MG63 (cell line): ENCODE data around the gene FSTL5. TPM values are rescaled to one million over a fixed set of nuclear protein-coding genes. Genes with fewer than 3 reads are reported as not detected.

Experiments used
- DNase-seq: peaks from one replicate; pipeline ENCODE4 v3.0.0-alpha.2; 2020
- H3K27me3 ChIP-seq: fragments of 250-450 bp; sonication (Bioruptor Pico); 2 replicates; pipeline ENCODE4 v1.5.1; 2020; ENCODE audit warnings: mild to moderate bottlenecking, moderate library complexity
- H3K36me3 ChIP-seq: fragments of 250-450 bp; sonication (Bioruptor Pico); 2 replicates; pipeline ENCODE4 v1.5.1; 2020; ENCODE audit warnings: mild to moderate bottlenecking, moderate library complexity
- H3K4me3 ChIP-seq: fragments of 250-450 bp; sonication (Bioruptor Pico); 2 replicates; pipeline ENCODE4 v1.5.1; 2020; ENCODE audit warnings: mild to moderate bottlenecking, moderate library complexity
- H3K9me3 ChIP-seq: fragments of 250-450 bp; sonication (Bioruptor Pico); 2 replicates; pipeline ENCODE4 v1.5.1; 2020; ENCODE audit warnings: mild to moderate bottlenecking, moderate library complexity
- total RNA-seq: library from RNA; depleted of rRNA; stranded (reverse); fragments of >200 nt; shearing (Covaris generic); gene quantifications from 2 replicates; pipeline ENCODE4 v1.2.3, GENCODE V29; 2014; ENCODE audit warnings: low replicate concordance

The FSTL5 gene
- total RNA-seq, 1 experiment from 2014 or later: not detected

DNA sequence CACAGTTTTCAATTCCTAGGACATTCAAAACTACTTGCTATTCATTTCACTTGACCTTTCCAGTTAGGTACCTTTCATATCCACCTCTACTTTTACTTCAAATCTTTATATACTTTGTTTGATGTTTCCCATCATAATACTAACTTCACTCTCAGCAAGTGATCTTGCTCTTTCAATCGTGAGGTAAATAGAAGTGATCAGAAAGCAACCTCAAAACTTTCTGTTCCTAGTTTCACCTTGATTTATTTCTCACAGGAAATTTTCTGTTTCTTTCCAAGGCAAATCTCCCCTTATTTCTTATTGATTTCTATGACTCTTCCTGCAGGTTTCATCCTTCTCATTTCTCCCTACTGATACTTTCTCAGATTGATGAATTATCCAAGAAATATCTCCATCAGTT is 623.5 kb downstream of the FSTL5 start:
- H3K4me3 ChIP-seq: no peak overlapping the region
- DNase-seq: no peak
- no peaks in the 10 kb centered on the region for H3K27me3 ChIP-seq
- no peaks in the 10 kb centered on the region for H3K36me3 ChIP-seq
- H3K9me3 ChIP-seq: no peaks in the 10 kb centered on the region

DNA sequence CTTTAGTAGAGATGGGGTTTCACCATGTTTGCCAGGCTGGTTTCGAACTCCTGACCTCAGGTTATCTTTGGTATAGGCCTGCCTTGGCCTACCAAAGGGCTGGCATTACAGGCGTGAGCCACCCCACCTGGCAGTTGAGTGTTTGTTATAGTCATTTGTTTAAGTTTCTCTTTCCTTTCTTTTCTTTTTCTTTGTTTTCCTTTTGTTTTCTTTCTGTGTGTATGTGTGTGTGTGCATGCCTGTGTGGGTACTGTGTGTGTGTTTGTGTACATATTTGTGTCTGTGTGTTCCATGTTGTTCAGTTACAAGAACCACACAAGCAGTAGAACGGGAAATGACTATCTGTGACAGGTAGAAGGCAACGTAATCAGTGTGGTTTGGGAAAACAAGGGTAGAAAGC is 624.9 kb downstream of the FSTL5 start:
- no peaks in the 10 kb centered on the region for H3K36me3 ChIP-seq
- H3K4me3 ChIP-seq: no peak overlapping the region
- no peaks in the 10 kb centered on the region for H3K27me3 ChIP-seq
- H3K9me3 ChIP-seq: no peaks in the 10 kb centered on the region
- DNase-seq: no peak

DNA sequence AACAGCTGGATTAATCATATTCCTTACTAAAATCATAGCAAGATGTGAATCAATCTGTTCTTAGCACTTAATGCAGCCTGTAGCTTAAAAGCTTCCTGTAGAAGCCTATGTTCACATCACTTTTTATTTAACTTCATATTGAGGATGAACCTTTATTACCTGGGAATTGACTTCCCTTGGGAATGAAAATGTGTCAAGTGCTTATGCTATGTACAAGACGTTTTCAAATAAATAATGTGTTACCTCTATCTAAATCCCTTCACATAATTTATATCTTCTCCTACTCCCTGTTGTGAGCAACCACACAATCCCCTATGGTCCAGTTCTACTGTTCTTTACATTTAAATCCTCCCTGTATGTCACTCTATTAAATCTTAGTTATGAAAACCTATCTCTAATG is 633.1 kb downstream of the FSTL5 start:
- H3K9me3 ChIP-seq: no peaks in the 10 kb centered on the region
- no peaks in the 10 kb centered on the region for H3K27me3 ChIP-seq
- no peaks in the 10 kb centered on the region for H3K36me3 ChIP-seq
- no peak for DNase-seq
- no peak overlapping the region for H3K4me3 ChIP-seq

DNA sequence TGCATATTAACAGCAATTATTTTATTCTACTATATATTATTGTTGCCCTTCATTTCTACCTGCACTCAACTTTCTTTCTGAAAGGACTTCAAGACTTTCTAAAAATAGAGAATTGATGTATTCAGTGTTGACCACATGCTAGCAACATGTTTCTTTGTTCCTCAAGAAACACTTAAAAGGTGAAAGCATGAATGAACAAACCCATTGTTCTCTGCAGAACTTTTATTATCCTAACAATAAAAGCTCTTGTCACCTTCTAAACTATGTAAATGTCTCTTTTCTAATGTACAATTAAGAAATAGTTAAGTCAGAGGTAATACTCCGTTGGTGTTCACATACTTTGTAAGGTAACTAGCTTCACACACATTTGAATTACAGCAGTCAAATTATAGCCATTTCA is 638.7 kb downstream of the FSTL5 start:
- DNase-seq: no peak
- Histone ChIP-seq H3K36me3 (no peaks in the 10 kb centered on the region), H3K4me3 (no peak overlapping the region), H3K27me3 (no peaks in the 10 kb centered on the region), H3K9me3 (no peaks in the 10 kb centered on the region)

DNA sequence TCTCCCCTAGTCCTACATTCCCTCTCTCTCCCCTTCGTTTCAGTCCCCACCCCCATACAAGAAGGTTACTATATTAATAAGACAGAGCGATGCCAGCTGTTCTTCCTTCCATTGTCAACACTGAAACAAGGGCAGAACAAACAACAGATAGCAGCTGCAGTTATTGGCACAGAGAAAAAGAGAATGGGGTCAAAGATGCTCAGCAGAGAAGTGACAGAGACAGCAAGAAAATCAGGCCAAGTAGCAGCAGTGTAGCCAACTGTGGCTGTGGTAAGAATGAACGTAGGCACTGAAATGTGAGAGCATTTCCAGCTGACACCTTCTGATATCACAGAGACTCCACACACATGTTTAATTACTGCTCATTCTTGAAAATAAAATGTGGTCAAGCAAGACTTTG is 641.8 kb downstream of the FSTL5 start:
- H3K4me3 ChIP-seq: no peak overlapping the region
- H3K9me3 ChIP-seq: no peaks in the 10 kb centered on the region
- H3K27me3 ChIP-seq: no peaks in the 10 kb centered on the region
- no peaks in the 10 kb centered on the region for H3K36me3 ChIP-seq
- no peak for DNase-seq

DNA sequence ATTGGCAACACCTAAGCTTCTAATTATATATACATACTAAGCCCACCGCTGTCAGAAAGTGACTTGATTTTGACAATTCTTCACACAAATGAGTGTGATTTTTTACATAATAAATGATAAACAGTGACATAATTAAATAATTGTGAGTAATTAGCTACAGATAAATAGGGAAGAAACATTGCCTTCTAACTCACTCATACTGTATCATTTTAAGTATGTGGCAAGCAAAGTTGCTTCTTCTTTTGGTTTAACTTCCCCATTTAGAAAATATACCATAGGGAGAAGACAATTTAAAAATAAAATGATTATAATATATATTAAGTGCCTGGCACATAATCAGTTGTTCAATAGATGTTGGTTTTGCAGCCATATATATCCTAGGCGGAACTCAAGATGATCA is 644.2 kb downstream of the FSTL5 start:
- Histone ChIP-seq H3K4me3 (no peak overlapping the region), H3K9me3 (no peaks in the 10 kb centered on the region), H3K36me3 (no peaks in the 10 kb centered on the region), H3K27me3 (no peaks in the 10 kb centered on the region)
- no peak for DNase-seq

DNA sequence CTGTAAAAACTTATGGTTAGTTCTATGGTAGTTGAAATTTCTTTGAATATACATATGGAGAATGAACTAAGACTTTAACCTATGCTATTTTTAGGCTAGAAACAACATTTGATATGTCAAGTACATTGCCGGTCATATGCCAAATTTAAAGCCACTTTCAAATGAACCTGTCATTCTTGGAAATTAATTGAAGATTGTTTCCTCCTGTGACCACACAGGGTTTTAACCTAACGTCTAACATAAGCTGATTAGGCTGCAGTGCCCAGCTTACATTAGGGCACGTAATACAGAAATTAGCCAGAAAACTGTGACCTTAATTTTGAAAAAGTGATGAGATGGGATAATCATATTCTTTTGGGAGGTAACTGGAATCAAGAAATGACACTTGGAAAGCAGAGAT is 645.9 kb downstream of the FSTL5 start:
- Histone ChIP-seq H3K27me3 (no peaks in the 10 kb centered on the region), H3K4me3 (no peak overlapping the region), H3K36me3 (no peaks in the 10 kb centered on the region), H3K9me3 (no peaks in the 10 kb centered on the region)
- no peak for DNase-seq

DNA sequence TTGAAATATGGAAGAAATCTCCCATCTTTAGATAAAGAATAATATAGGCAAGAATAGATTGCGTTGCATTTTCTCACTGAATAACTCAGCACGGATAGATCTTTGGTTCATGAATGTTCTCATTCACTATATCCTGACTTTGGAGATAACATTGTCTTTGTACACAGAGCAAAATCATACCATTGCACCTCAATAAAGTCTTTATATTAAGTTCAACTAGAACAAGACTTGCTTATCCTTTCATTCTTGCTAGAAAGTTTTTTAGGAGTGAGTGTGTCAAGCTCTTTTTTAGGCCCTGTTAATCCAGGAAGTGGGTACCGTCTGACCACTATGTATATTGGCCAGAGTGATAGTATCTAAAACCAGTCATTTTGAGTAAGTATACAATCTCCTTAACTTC is 658.7 kb downstream of the FSTL5 start:
- no peaks in the 10 kb centered on the region for H3K9me3 ChIP-seq
- H3K4me3 ChIP-seq: no peak overlapping the region
- no peaks in the 10 kb centered on the region for H3K27me3 ChIP-seq
- DNase-seq: no peak
- H3K36me3 ChIP-seq: no peaks in the 10 kb centered on the region

DNA sequence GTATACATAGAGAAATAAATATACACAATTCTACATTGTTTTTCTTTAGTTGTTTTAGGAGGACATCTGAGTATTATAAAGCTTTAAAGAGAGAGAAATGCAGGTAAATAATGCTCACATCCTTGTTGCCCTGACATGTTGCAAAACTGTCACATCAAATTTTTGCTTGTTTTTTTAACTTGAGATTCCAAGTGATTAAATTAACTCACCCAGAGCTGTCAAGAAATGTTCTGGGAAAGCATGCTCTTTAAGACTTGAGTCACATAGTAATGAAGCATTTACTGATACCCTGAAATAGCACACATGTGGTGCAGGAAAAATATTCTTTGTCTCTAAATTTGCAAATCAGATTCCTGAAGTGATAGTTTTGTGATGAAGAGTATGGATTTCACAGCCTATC is 665.6 kb downstream of the FSTL5 start:
- Histone ChIP-seq H3K27me3 (0 out of 2 replicates have a peak, but pooled peaks cover 2% of the 10 kb centered on the region), H3K4me3 (no peak overlapping the region), H3K9me3 (no peaks in the 10 kb centered on the region), H3K36me3 (no peaks in the 10 kb centered on the region)
- DNase-seq: no peak

DNA sequence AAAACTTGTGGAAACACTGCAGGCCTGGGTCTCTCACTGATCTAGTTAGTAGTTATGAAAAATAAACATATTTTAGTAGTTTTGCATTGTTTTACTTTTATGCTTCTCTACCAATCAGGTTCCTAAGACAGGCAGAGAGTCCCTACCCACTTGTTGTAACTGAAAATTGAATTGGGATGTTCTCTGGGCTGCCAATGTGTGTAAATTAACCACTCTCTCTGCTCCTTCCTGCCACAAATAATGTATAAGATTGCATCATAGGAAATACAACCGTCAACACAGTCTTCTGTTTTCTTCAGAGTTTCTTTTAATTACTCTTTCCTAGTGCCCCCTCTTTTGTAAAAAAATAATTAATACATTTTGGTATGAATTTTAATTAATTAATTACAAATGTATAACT is 677.3 kb downstream of the FSTL5 start:
- no peak overlapping the region for H3K4me3 ChIP-seq
- no peaks in the 10 kb centered on the region for H3K9me3 ChIP-seq
- peaks cover 16% of the 10 kb centered on the region for H3K27me3 ChIP-seq
- no peak for DNase-seq
- H3K36me3 ChIP-seq: no peaks in the 10 kb centered on the region

DNA sequence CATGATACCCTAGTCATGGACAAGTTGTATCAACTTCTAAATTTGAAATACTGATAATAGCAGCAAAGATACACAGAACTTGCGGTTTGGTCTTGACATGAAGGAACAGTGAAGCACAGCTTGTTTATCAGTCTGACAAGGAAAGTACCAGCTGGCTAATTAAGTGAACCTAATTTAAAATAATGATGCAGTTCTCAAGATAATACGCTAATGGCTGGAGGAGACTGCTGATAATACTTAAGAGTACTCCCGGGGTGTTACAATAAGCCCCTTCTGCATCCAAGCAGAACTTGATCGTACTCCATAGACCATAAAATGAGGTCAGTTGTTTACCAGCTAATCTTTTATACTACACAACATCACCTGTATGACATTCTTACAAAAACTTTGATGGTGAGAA is 697.5 kb downstream of the FSTL5 start:
- Histone ChIP-seq H3K4me3 (no peak overlapping the region), H3K9me3 (no peaks in the 10 kb centered on the region), H3K27me3 (peaks cover 27% of the 10 kb centered on the region), H3K36me3 (no peaks in the 10 kb centered on the region)
- DNase-seq: no peak

DNA sequence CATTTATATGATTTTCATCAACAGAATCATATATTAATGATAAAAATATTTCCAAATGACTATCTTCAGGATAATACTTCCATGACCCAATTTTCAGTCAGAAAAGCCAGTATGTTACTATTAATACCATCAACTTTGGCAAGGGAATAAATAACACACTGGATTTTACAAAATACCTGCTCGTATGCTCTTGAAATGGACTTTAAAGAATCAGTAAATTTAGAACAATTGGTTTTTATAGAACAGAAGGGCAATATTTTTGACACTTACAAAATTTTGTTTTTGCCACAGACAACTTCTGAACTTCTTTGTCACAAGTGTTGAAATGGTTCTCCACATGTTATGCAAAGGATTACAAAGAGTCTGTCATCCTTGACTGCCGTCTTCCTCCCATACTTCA is 700.4 kb downstream of the FSTL5 start:
- Histone ChIP-seq H3K9me3 (no peaks in the 10 kb centered on the region), H3K27me3 (peaks cover 22% of the 10 kb centered on the region), H3K4me3 (no peak overlapping the region), H3K36me3 (no peaks in the 10 kb centered on the region)
- no peak for DNase-seq

DNA sequence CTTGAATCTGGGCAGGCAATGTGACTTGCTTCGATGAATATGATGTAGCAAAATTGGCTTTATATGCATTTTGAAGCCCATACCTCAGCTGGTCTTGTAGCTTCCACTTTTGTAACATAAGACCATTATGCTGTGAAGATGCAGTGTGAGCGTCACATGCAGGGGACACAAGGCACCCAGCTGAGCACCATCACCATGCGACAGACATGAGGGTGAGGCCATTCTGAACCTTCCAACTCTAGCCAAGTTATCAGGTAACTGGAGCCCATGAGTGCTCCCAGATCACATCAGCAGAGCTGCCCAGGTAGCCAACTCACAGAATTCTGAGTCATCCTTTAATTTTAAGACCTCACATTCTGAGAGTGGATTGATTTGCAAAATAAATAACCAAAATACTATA is 705.9 kb downstream of the FSTL5 start:
- no peak overlapping the region for H3K4me3 ChIP-seq
- no peaks in the 10 kb centered on the region for H3K9me3 ChIP-seq
- no peaks in the 10 kb centered on the region for H3K36me3 ChIP-seq
- no peak for DNase-seq
- H3K27me3 ChIP-seq: peaks cover 11% of the 10 kb centered on the region; the same call in 1 of the 2 replicates

DNA sequence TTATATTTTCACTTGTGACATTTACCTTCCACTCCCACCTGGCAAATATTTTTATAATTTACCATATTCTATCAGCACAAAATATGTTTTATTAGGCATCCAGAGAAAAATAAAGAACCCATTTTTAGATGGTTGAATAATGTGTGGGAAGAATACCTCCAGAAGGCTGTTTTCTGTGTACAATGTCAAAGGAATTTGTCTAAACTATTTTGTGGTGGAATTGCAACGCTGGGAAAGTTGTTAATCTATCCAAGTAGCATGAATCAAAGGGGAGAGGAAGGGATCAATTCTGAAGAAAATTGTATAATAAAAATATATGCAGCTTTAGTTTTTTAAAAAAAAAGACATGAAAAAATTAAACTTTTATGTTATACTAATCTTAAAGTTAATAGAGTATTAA is 706.5 kb downstream of the FSTL5 start:
- Histone ChIP-seq H3K4me3 (no peak overlapping the region), H3K27me3 (peaks cover 5% of the 10 kb centered on the region; the same call in 1 of the 2 replicates), H3K9me3 (no peaks in the 10 kb centered on the region), H3K36me3 (no peaks in the 10 kb centered on the region)
- no peak for DNase-seq

DNA sequence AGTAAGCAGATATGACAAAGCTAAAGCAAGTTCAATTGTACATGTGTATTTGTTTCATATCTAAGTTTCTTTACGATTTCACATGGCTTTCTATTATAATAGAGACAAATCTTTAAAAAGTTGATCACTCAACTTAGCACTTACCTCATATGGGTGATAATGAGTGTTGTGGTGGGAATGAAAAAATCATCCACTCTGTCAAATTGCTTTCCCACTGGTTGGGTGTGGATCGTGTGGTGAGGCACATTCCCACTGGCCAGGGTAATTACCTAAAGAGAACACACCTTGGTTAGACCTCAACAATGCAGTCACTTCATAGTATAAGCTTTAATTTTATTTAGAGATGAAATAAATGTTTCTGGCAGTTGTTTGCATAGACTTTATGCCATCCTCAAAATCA is 708.9 kb downstream of the FSTL5 start:
- Histone ChIP-seq H3K27me3 (peaks cover 5% of the 10 kb centered on the region; the same call in 1 of the 2 replicates), H3K4me3 (no peak overlapping the region)
- no peak for DNase-seq

DNA sequence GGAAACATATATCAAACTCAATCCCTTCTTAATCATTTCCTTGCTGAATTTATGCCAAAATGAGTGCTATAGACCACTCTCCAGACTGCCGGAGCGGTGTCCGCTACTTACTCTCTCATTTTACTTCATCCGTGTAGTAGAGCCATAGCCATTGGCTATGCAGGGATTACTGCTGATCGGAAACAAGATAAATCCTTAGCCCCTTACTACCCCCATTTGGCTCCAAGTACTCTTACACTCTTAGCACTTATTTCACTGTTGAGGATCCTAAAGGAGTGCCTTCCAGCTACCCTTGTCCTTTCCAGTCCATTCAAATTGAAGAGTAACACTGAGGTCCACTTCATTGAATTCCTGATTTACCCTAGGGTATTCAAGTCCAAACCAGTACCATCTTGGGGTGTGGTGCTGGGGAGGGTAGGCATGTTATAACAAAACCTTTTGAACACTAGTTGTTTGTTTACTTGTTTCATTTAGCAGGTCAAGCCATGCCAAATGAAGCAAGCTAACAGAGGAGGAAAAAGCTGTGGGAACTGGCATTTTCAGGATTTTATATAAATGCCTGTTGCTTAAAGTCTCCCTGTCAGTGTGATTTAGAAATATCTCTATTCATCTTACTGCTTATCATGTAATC is 715.1 kb downstream of the FSTL5 start:
- Histone ChIP-seq H3K4me3 (peak overlapping the region; percentile 14), H3K36me3 (no peaks in the 10 kb centered on the region), H3K9me3 (no peaks in the 10 kb centered on the region), H3K27me3 (peaks cover 12% of the 10 kb centered on the region)
- DNase-seq: no peak

More for the DNA sequence above, 708.9 kb downstream of the FSTL5 start:
- Histone ChIP-seq H3K9me3 (no peaks in the 10 kb centered on the region), H3K36me3 (no peaks in the 10 kb centered on the region)

DNA sequence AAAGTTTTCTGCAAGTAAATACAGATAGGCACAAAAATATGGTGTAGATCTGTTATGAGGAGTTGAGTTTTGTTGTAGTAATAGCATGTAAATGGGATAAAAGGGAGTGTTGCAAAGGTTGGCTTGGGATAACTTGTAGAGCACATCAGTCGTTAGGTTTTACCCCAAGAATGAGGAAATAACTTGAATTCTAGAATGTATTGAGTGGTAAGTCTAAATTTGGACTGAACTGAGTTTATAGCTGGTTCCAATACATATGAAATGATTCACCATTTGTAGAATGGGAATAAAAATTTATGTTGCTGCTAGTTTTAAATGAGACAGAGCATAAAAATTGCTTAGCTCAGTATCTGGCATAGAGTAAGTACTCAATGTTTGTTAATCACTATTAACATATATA is 719.2 kb downstream of the FSTL5 start:
- H3K27me3 ChIP-seq: peaks cover 7% of the 10 kb centered on the region
- no peak for DNase-seq
- H3K9me3 ChIP-seq: no peaks in the 10 kb centered on the region
- no peaks in the 10 kb centered on the region for H3K36me3 ChIP-seq
- H3K4me3 ChIP-seq: no peak overlapping the region

DNA sequence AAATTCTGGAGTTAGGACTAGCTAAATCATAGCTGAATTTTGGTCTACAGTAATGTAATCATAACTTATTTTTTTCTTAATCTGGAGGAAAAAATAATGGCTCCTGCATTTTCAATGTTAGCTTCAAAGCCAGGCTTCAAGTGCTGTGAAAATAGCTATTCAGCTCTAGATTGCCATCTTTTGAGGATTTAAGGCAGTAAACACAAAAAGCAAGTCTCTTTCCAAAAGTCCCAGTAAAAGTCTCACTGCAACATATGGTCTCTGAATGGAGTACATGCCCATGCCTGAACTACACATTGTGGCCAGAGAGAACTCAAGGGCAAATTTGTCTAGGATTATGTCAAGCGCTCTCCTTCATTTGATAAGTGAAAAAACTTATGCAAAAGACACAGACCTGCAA is 720.9 kb downstream of the FSTL5 start:
- no peak for DNase-seq
- Histone ChIP-seq H3K27me3 (peaks cover 7% of the 10 kb centered on the region), H3K4me3 (no peak overlapping the region), H3K36me3 (no peaks in the 10 kb centered on the region), H3K9me3 (no peaks in the 10 kb centered on the region)

DNA sequence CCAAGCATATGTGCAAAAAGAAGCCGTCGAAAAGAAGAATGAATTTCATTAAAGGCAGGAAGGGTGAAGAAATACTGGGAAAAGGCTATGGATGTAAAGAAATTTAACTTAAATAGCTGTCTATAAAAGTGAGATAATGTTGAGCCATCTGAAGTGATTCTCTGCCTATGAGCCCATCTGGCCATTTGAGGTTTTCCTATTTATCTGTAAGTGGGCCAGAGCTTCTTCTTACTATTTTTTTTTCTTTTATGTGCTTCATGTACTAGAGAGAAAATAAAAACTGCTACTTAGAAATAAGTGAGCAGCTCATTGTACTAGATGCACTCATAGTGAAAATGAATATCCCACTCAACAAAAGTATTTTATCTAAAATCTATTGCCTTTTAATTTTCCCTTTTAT is 725.7 kb downstream of the FSTL5 start:
- Histone ChIP-seq H3K27me3 (peaks cover 7% of the 10 kb centered on the region), H3K9me3 (no peaks in the 10 kb centered on the region), H3K4me3 (no peak overlapping the region), H3K36me3 (no peaks in the 10 kb centered on the region)
- no peak for DNase-seq
